Osteocyte (in vitro differentiated cells): ENCODE data around the gene INPP1. TPM values are rescaled to one million over a fixed set of nuclear protein-coding genes. Genes with fewer than 3 reads are reported as not detected.

Experiments used
- DNase-seq: peaks from one replicate; pipeline ENCODE4 v3.0.0; 2021; ENCODE audit warnings: mixed read lengths; ENCODE audit not compliant: unreplicated experiment; ENCODE audit errors: extremely low spot score
- H3K27ac Mint-ChIP-seq: one replicate; pipeline ENCODE4 v1.8.0; 2021; ENCODE audit warnings: mild to moderate bottlenecking, mixed read lengths; ENCODE audit not compliant: unreplicated experiment
- H3K27me3 Mint-ChIP-seq: one replicate; pipeline ENCODE4 v1.8.0; 2021; ENCODE audit warnings: mixed read lengths; ENCODE audit not compliant: unreplicated experiment
- H3K36me3 Mint-ChIP-seq: one replicate; pipeline ENCODE4 v1.8.0; 2021; ENCODE audit warnings: mixed read lengths; ENCODE audit not compliant: unreplicated experiment
- H3K4me1 Mint-ChIP-seq: one replicate; pipeline ENCODE4 v1.8.0; 2021; ENCODE audit warnings: mixed read lengths; ENCODE audit not compliant: unreplicated experiment
- H3K4me3 Mint-ChIP-seq: one replicate; pipeline ENCODE4 v1.8.0; 2021; ENCODE audit warnings: mild to moderate bottlenecking, moderate library complexity, mixed read lengths; ENCODE audit not compliant: unreplicated experiment
- H3K9me3 Mint-ChIP-seq: one replicate; pipeline ENCODE4 v1.8.0; 2021; ENCODE audit warnings: mixed read lengths; ENCODE audit not compliant: unreplicated experiment
- total RNA-seq: library from RNA; stranded (reverse); gene quantifications from 2 replicates; pipeline ENCODE4 v1.2.1, GENCODE V29; 2021
- TF ChIP-seq, protein P1 (sequence below): fragments of 200-600 bp; sonication (generic); IDR thresholded peaks from 2 replicates; pipeline ENCODE4 v1.5.0; 2021; ENCODE audit warnings: antibody characterized with exemption, mild to moderate bottlenecking, moderate library complexity

INPP1 gene
- total RNA-seq, 1 donor from 2014 or later: 17.3 TPM

DNA sequence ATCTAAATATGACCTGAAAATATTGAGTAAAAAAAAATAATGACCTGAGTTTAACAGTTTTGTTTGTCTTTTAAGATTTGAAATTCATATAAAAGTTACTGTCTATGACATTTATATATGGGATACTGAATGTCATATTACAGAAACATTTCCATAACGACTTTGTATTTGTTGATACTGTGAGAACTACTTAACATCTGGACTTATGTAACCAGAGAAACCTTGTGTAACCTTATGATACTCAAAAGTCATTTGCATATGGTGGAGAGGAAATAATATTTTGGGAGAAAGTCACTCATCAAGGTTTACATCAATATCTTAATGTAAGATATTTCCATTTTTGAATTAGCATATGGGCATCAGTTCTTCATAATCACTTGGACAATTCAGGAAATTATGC is 77.4 kb downstream of the INPP1 start:
- TF ChIP-seq, protein P1, sequence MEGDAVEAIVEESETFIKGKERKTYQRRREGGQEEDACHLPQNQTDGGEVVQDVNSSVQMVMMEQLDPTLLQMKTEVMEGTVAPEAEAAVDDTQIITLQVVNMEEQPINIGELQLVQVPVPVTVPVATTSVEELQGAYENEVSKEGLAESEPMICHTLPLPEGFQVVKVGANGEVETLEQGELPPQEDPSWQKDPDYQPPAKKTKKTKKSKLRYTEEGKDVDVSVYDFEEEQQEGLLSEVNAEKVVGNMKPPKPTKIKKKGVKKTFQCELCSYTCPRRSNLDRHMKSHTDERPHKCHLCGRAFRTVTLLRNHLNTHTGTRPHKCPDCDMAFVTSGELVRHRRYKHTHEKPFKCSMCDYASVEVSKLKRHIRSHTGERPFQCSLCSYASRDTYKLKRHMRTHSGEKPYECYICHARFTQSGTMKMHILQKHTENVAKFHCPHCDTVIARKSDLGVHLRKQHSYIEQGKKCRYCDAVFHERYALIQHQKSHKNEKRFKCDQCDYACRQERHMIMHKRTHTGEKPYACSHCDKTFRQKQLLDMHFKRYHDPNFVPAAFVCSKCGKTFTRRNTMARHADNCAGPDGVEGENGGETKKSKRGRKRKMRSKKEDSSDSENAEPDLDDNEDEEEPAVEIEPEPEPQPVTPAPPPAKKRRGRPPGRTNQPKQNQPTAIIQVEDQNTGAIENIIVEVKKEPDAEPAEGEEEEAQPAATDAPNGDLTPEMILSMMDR: no peak
- peaks cover 6% of the 10 kb centered on the region for H3K4me1 Mint-ChIP-seq
- peaks cover 23% of the 10 kb centered on the region for H3K27me3 Mint-ChIP-seq
- peaks cover 9% of the 10 kb centered on the region for H3K36me3 Mint-ChIP-seq
- no peak overlapping the region for H3K4me3 Mint-ChIP-seq
- no peak for DNase-seq
- H3K27ac Mint-ChIP-seq: no peak overlapping the region
- H3K9me3 Mint-ChIP-seq: peaks cover under 1% of the 10 kb centered on the region

Other genes starting within 250 kb of the INPP1 start
- 26.8 and 28.4 TPM in 2 replicates for gene HIBCH, start 23.8 kb upstream of the INPP1 start, total RNA-seq
- 7.1 and 12.1 TPM in 2 replicates for gene MFSD6, start 64.8 kb downstream of the INPP1 start, total RNA-seq
- 11.7 and 11.9 TPM in 2 replicates for gene NEMP2, start 191.1 kb downstream of the INPP1 start, total RNA-seq